Measurements from ENCODE around the gene AMOTL1.
"Not testable (repeated sequence)": the region's sequence is repeated elsewhere in the genome, so short reads cannot be mapped to it uniquely, and the experiment has no call there.

The AMOTL1 gene

DNA sequence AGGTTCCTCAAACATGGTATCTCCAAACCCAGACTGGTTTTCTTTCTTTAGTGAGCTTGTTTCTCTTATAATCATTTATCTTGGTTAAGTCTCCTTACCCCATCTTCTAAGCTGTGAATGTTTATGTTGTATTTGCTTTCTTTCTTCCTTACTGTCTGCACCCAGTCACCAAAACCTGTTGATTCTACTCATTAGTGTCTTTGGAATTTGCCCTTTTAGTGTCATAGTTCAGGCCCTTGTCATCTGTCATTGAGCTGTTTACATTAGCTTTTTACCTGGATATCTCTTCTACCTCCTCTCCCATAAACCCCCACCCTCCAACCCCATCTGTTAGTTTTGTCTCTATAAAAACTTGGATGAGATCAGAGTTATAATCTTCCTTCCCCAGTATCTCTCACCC, 59.9 kb downstream of the AMOTL1 start:
- no peak for DNase-seq

DNA sequence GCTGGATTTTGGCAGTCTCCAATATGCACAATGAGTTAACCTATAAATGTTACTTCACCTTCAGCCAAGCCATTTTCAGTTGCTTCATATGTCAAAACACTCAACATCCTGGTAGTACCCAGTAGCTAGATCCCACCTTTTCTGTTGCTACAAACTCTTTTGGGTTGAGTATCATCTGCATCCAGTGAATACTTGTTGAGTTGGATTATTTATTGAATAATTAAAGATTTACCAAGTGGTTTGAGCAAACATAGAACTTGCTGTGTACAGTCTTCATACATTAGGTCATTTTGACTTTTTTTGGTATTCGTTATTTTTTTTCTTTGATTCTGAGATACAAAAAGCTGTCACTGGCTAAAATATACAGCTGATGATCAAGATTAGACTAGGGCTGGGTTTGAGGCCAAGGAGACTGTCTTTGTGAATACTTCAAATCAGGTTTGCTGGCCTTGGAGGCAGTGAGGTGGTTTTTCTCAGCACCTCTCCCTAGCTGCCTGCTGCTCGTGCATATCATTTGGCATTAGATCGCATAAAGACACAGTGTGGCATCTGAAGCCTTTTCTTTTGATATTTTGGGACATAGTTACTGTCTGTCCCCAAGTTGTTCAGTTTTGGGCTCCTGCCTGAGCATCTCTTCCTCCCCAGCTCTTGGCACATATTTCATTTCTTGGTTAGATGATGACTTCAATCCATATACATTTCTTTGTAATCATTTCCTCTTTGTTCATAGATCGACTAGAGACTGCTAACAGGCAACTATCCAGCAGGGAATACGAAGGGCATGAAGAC, 62.8 kb downstream of the AMOTL1 start:
- no peak for DNase-seq

DNA sequence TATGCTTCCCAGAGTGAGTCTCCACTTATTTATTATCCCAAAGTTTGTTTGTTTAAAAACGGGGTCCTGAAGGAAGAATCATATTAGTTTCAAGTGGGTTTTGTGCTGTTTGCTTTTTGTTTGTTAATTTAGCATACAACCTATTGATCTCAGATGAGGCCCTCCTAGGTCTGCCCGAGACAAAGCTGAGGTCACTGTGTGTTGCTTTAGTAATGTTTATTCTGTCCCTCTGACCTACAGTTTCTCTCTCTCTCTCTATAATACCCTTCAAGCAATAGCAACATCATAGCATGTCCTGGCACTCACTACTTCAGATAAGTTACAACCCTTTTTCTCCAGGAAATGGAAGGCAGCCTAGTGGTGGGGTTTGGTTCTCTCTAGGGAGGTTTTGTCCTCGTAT, 63.4 kb downstream of the AMOTL1 start:
- DNase-seq = no peak

DNA sequence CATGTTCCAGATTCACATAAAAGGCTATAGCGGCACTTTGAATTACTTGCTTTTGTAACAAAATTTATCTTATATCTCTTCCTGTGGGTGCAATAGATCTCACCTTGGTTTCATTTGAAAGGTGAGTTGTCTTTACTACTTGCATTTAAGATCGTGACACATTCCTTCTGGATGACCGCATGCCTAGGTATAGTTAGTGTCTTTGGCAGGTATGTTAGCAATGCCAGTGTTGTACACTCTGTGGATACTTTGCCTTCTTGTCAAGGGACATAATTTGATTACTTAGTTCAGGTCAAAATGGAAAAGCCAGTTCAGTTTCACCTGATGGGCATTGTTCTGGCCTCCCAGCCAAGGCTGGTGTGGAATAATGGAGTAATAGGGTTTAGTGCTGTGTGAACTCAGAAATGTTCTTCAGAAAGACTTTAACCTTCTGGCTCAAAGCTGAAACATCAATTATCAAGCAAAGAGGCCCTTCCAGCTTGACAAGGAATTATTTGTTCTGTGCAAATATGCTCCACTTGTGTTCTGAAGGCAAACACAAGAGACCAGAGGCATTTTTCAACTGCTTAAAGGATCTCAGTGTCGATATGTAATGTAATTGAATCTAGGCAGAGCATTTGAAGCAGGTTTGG, 64.6 kb downstream of the AMOTL1 start:
- DNase-seq = no peak

DNA sequence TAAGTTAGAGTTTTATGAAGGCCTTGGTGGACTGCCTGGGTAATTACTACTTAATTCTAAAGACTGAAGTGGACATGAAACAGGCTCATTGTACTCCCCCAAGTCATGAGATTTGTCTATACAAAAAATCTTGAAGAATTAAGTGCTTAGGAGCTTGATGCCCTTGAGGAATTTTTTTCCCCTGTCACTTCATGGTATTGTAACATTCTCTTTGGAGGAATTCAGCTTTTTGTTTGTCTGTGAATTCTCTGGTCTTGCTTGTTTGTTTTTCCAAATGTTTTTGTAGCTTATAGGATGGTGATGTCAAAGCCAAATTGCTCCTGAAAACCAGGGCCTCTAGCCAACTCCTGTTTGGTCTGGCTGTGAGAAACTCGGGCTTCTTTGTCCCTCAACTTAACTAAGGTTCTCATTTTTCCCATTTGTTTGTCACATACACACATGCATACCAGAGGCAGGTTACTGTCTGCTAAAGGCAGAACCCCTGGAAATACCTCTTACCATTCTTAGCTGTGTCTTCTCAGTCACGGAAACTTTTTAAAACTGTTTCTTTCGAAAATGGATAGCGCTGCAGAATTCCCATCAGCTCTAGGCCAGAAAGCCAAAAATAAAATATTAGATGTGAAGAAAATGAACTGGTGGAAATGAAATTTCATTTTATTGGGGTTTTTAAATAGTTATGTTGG, 66.9 kb downstream of the AMOTL1 start:
- no peak for DNase-seq

DNA sequence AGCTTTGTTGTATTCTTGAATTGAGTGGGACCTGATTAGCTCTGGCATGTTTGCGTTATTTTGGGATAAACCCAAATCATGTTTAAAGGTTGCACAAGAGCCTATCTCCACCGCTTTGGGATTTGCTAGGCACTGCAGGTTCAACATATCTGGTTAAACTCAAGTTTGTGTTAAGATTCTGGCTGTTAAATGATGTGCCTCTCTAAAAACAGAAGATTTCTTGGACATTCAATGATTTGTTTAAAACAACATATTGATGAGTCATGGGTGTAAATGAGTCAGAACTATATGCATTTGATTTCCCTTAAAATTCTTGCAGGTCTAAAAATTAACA, 67.4 kb downstream of the AMOTL1 start:
- DNase-seq = no peak

DNA sequence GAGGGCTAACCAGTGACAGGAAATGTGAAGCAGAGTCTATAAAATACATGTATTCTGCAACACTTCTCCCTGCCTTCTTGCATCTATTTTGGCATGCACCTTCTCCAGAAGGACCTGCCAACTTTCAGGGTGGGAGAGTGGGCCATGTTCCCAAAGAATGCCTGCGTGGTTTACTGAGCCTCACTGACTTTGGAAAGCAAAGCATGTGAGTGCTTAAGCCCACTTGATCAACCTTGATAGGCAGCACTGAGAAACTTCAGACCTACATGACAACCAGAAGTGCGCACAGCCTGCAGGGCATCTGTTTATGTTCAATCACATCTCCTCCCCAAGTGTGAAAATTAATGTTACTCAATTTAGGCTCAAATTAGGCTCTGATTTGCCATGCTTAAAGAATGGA, 69.2 kb downstream of the AMOTL1 start:
- DNase-seq = no peak

DNA sequence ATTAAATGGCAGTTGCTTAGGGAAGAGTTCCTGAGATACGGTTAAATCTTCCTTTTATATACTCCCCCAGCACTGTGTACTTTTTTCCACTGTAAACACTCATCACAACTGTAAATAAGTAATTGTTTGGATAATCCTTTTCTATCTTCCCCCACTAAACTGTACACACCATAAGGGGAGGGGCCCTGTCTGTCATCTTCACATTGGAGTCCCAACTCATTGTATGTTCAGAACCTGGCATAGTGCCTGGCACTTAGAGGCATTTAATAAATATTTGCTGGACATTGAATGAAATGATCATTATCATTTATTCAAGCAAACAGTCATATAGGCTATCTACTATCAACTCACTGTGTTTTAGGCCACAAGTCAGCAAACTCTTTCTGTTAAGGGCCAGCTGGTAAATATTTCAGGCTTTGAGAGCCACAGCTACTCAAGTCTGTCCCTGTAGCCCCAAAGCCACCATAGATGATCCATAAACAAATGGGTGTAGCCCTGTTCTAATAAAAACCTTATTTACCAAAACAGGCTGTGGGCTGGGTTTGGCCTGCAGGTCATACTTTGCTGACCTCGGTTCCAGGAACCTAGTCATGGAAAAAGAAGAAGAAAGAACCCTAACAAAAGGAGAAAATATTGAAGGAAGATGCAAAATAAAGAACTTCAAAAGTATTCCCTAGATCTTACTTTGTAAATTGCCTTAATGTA, 70.0 kb downstream of the AMOTL1 start:
- DNase-seq = no peak

DNA sequence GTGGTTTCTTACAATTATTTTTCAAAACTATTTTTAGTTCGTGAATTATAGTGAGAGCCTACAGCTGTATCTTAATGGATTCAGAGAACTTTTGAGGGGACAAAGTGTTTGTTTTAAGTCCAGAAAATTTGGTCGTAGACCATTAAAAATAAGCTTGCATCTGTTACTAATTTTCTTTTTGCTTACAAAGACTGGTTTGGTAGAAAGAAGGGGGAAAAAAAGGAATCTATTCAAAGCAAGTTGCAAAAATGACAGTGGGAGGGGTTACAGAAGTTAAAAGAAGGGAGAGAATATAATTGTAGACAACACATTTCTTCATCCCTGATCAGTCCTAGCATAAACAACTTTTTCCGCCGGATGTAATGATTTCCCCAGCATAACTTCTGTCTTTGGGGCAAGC, 72.1 kb downstream of the AMOTL1 start:
- DNase-seq = no peak

DNA sequence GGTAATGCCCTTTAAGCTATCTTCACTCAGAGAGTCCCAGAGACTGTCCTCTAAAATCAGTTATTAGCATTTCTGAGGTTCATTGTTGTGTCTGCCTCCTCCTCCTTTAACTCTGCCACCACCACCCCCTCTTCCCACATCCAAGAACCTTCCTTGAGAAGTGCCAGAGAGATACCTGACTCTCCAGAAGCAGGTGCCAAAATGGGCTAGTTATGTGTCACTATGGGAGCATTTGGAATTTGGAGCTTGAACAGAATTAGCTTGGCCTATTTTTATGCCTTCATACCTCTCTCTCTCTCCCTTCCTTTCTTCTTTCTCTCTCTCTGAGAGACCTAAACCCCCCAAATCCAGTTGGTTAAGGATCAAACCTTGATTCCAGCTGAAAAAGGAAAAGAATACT, 75.9 kb downstream of the AMOTL1 start:
- DNase-seq = no peak

DNA sequence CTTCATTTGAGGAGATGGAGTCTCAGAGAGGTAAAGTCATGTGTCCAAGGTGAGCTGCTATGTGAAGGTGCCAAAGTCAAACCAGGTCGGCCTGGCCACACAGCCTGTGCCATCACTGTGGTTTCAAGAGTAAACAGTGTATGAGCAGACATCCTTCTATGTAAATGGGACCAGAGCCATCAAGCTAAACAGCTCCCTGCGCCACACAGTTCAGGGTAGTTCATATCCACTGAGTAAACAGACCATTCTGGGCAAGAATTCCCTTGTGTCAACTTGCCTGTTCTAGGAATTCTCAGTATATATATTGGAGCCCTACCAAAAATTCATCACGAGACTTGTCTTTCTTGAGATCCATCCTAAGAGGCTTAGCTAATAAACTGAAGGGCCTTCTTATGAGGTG, 77.5 kb downstream of the AMOTL1 start:
- DNase-seq = no peak

DNA sequence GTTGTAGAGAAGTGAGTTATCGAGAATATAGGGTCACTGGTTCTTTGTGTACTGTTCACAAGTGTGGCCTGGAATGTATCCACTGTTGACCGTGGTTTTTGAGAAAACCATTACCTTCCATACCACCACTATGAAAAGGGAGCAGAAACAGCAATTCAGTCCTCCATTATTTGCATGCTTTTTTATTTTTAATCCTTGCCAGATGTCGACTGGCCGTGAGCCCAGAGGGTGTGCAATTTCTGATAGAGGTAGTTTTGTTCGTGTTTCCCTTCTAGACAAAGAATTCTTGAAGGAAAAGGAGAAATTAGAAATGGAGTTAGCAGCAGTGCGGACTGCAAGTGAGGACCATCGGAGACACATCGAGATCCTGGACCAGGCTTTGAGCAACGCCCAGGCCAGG, 81.7 kb downstream of the AMOTL1 start:
- DNase-seq = no peak

DNA sequence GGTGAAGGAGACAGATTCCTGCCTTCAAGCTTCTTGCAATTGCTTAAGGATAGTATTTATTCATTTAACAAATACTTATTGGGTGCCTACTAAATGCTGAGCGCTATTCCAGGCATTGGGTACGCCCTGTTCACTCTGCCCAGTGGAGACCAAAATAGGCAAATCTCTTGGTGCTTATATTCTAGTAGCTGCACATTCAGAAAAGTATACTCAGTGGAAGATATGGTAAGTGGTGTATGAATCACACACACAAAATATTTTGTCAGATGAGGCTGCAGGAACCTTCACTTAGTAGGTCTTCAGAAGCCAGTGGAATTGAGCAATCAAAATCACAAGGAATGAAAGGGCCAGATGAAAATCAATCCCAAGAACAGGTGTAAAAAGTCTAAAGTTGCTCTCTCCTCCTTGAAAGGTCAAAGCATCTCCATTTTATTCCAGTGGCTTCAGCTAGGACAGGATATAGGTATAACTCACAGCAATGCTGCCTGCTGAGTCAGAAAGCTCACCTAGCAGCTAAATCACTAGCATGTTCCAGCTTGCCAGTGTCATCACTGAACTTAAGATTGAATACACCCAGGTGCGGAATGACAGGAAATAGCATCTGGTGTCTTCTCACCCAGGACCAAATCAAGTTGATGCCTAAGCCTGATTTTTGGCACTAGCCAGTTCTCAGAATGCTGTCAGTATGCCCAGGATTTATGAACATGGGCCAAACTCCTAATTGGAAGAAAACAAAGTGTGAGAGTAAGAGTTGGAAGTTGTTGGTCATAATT, 83.9 kb downstream of the AMOTL1 start:
- DNase-seq = no peak

DNA sequence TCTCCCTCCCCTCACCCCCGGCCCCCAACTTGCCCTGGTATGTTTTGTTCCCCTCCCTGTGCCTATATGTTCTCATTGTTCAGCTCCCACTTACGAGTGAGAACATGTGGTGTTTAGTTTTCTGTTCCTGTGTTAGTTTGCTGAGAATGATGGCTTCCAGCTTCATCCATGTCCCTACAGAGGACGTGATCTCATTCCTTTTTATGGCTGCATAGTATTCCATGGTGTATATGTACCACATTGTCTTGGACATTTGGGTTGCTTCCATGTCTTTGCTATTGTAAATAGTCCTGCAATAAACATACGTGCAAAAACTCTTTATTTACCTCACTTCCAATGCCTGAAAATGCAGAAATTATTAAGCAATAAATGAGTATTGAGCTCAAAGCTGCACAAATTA, 85.1 kb downstream of the AMOTL1 start:
- DNase-seq = not testable (repeated sequence)

DNA sequence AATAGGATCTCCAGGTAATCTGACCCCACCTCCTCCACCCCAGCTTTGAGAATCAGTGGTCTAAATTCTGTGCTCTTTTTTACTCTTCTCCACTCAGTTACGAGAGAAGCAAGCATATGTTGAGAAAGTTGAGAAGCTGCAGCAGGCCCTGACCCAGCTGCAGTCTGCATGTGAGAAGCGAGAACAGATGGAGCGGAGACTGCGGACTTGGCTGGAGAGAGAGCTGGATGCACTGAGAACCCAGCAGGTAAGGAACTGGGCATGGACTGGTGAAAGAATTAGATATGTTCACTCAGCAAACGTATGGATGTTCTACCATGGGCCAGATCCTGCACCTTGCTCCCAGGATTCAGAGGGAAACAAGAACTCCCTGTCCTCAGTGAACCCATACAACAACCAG, 85.7 kb downstream of the AMOTL1 start:
- DNase-seq = no peak

DNA sequence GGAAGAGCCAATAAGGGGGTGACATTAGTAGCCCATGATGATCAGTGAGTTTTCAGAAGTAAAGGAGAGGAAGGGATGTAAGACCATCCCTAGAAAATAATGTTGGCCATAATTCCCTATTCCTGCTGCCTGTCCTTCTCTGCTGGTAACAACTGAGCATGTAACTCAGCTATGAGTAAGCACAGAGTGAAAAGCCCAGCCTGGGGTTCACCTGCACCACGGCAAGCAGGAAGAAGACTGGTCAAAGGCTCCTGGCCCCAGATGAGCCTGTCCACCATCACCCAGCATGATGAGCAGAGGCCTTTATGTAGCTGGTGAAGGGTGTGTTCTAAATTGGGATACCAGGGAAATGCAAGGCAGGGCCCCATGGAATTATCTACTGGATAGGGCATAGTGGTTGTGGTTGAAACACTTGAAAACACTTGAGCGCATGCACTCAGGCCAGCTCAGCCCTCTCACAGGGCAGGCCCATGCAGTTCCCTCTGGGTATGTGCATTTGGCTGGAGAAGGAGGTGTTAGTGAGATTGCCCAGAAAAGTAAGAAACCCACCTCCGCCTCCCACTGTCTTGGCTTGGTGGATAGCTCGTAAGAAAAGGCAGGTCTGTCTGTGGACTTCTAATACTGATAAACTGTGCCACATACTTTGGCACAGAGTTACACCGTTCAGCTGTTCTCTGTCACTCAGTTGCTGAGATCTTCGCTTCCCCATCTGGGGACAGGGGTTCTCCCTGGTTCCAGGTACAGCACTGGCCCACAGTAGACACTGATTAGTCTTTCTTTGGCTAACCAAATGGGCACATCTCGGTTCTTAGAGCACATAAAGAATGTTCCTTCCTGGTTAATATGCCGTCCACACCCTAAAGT, 86.8 kb downstream of the AMOTL1 start:
- no peak for DNase-seq

DNA sequence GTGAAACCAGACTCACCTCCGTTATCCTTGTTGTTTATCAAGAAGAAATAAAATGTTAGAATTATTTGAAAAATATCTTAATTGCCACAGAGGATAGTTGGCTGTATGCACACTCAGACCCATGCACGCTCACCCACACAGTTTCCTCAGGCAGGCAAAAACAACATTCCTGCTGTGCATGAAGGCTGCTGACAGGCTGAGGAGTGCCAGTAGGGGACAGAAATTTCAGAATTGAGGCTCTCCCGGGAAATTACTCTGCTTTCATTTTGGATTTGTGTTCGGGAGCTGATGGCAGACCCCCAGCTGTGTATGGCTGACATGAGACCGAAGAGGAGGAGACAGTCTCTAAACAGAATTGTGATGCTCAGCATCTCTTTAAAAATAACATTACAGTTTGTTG, 87.5 kb downstream of the AMOTL1 start:
- no peak for DNase-seq

DNA sequence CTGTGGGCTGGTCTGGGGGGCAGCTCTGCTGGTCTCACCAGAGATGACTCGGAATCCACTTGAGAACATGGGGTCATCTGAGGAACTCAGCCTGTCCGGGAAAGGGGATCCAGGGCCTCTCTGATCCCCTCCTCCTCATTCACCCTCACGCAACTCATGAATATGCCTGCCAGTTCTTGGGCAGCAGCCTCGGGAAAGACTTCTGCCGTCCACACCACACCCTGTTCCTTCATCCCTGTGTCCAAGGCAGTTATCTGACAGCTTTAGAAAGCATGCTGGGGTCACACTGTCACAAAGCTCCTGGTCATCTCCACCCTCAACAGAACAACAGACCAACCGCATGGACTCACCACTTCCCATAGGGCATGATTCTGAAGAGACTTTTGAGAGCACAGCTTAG, 88.3 kb downstream of the AMOTL1 start:
- no peak for DNase-seq

DNA sequence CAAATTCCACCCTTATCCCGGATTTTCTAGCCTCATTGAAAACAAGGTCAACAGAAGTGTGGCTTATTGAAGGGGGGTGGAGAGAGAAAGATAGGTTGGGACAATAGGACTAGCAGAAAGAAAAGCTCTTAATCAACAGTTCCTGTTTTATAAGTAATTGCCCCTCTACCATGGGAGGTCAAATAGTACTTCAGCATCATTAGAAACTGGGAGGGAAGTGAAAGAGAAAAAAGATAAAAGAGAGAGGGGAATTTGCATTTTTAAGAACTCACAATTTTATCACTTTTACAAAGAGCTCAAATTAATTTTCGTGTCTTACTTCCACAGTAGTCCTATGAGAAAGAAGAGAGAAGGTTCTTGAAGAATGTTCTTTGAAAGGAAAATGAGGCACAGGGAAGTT, 89.2 kb downstream of the AMOTL1 start:
- DNase-seq = no peak

DNA sequence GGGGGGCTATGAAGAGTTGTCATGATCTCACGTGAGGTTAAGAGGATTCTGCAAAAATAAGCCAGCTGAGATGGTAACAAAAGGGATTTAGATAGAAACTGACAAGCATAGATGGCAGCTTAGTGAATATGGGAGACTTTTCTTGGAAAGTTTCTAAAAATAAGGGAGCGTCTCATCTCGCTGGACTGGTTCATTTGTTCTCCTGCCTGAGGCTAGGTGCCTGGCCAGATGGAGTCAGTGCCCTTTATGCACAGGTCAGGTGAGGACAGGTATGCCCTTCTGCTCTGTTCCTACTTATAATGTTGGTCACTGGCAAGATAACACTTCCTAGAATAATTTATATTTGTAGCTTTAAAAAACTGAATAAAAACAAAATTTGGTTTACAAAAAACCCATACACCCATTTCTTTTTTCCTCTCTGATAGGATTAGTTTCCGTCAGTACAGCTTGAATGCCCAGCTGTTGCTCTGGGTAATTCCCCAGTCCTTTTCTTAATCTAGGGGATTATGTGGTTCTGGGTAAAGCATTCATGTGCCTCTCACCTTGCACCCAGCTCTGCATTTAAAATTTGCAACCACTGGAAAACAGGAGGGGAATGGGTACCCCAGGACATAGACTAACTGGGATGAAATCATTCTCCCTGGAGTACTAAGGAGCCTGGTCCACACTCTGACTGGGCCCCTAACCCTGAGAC, 90.0 kb downstream of the AMOTL1 start:
- no peak for DNase-seq

DNA sequence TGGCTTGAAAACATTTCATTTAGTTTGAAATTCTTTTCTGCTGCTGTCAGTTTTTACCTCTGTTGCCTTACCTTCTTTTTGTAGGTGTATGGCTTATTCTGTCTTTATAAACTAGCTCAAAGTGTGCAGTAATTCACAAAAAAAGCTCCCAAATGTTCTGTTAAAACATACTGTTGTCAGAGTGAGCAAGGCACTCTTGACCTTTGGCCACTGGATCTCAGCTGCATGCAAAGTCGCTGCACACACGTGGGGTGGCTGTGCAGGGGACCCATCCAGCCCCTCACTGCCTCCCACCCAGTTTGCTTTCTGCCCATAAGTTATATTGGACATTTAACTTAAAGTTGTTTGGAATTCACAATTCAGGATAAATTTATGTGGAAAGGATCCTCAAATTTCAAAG, 92.2 kb downstream of the AMOTL1 start:
- no peak for DNase-seq

Measured in RPMI8226 (cell line).